SU-DHL-6 (cell line): ENCODE measurements around the gene CLIC6.

ENCODE experiments used
- H2AFZ ChIP-seq: fragments of 200-600 bp; sonication (generic); 2 replicates; pipeline ENCODE4 v1.6.1; 2014; ENCODE audit warnings: low read depth, mild to moderate bottlenecking, moderate library complexity, mixed read lengths, antibody characterized with exemption, low read length; ENCODE audit not compliant: severe bottlenecking
- H3F3A ChIP-seq: fragments of 200-600 bp; shearing (Covaris generic); 2 replicates; pipeline ENCODE4 v1.6.0; 2016; ENCODE audit warnings: antibody characterized with exemption, mild to moderate bottlenecking; ENCODE audit not compliant: insufficient read depth
- H3K27ac ChIP-seq: fragments of 200-600 bp; sonication (generic); 2 replicates; pipeline ENCODE4 v1.5.1; 2016; ENCODE audit warnings: low read depth, mild to moderate bottlenecking, low read length, moderate library complexity, mixed read lengths
- H3K27me3 ChIP-seq: fragments of 200-600 bp; sonication (generic), shearing (Covaris generic); 2 replicates; pipeline ENCODE4 v1.6.0; 2014; ENCODE audit warnings: mild to moderate bottlenecking, low read length
- H3K36me3 ChIP-seq: fragments of 200-600 bp; sonication (generic); 2 replicates; pipeline ENCODE4 v1.6.1; 2014; ENCODE audit warnings: mild to moderate bottlenecking, low read length, mixed read lengths
- H3K4me2 ChIP-seq: fragments of 300-600, 200-600 bp; shearing (Covaris generic), sonication (generic); 2 replicates; pipeline ENCODE4 v1.6.0; 2014; ENCODE audit warnings: low read length, low read depth, mild to moderate bottlenecking; ENCODE audit not compliant: poor library complexity, severe bottlenecking
- H3K4me3 ChIP-seq: fragments of 200-600 bp; sonication (generic); 2 replicates; pipeline ENCODE4 v1.5.1; 2014; ENCODE audit warnings: antibody characterized with exemption, low read length, mild to moderate bottlenecking, mixed read lengths; ENCODE audit not compliant: insufficient read depth, poor library complexity, severe bottlenecking
- H3K79me2 ChIP-seq: fragments of 200-600 bp; sonication (generic); 2 replicates; pipeline ENCODE4 v1.6.1; 2014; ENCODE audit warnings: mild to moderate bottlenecking, low read length, moderate library complexity; ENCODE audit not compliant: insufficient read depth
- H3K9ac ChIP-seq: fragments of 200-600 bp; sonication (generic); 2 replicates; pipeline ENCODE4 v1.7.0; 2014; ENCODE audit warnings: mild to moderate bottlenecking, low read length
- H3K9me2 ChIP-seq: fragments of 200-600 bp; sonication (generic); replicated peaks from 2 replicates; pipeline ENCODE4 v1.6.1; 2014; ENCODE audit warnings: low read length; ENCODE audit not compliant: insufficient read depth
- H3K9me3 ChIP-seq: fragments of 200-600 bp; sonication (generic); 2 replicates; pipeline ENCODE4 v1.6.1; 2014; ENCODE audit warnings: low read length, mixed read lengths; ENCODE audit not compliant: insufficient read depth
- H4K20me1 ChIP-seq: fragments of 200-600 bp; sonication (generic); 2 replicates; pipeline ENCODE4 v1.6.1; 2014; ENCODE audit warnings: low read depth, mild to moderate bottlenecking, antibody characterized with exemption, low read length, moderate library complexity, mixed read lengths
- CTCF ChIP-seq: fragments of 200-600 bp; sonication (generic); IDR thresholded peaks from one replicate; pipeline ENCODE4 v1.5.1; 2017; ENCODE audit warnings: antibody characterized with exemption, mild to moderate bottlenecking, low read length, moderate library complexity; ENCODE audit not compliant: insufficient read depth, poor library complexity, severe bottlenecking
- EZH2phosphoT487 ChIP-seq: fragments of 200-600 bp; sonication (generic), shearing (Covaris generic); conservative IDR thresholded peaks from 2 replicates; pipeline ENCODE4 v1.6.1; 2018; ENCODE audit warnings: mild to moderate bottlenecking, antibody characterized with exemption, low read length, moderate library complexity, mixed read lengths

Gene CLIC6

DNA sequence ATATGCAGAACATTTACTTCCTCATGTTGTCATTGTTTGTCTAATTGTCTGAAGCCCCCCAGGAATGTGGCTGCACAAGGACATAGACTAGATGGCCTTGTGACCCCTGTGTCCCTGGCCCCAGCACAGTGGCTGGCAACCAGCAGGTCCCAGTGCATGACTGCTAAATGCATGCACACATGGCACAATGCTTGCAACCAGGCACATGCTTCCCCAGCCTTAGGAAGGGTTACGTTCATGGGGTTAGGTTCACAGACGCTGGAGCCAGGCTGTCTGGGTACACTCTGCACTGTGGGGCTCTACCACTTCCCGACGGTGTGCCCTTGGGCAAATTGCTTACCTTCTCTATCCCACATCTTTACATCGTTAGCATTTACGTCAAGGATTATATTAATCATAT, 21.2 kb upstream of the CLIC6 start:
- no peak overlapping the region for H2AFZ ChIP-seq
- H3K27me3 ChIP-seq, result no peaks in the 10 kb centered on the region
- no peaks in the 10 kb centered on the region for H3F3A ChIP-seq
- no peaks in the 10 kb centered on the region for H3K9me3 ChIP-seq
- H3K36me3 ChIP-seq, result no peaks in the 10 kb centered on the region
- H3K4me2 ChIP-seq, result no peak overlapping the region
- no peaks in the 10 kb centered on the region for H3K79me2 ChIP-seq
- no peak overlapping the region for H3K9ac ChIP-seq
- no peak overlapping the region for H3K4me3 ChIP-seq
- H4K20me1 ChIP-seq, result no peaks in the 10 kb centered on the region
- no peaks in the 10 kb centered on the region for H3K9me2 ChIP-seq
- no peak for TF ChIP-seq CTCF
- TF ChIP-seq EZH2phosphoT487, result no peak
- no peak overlapping the region for H3K27ac ChIP-seq

DNA sequence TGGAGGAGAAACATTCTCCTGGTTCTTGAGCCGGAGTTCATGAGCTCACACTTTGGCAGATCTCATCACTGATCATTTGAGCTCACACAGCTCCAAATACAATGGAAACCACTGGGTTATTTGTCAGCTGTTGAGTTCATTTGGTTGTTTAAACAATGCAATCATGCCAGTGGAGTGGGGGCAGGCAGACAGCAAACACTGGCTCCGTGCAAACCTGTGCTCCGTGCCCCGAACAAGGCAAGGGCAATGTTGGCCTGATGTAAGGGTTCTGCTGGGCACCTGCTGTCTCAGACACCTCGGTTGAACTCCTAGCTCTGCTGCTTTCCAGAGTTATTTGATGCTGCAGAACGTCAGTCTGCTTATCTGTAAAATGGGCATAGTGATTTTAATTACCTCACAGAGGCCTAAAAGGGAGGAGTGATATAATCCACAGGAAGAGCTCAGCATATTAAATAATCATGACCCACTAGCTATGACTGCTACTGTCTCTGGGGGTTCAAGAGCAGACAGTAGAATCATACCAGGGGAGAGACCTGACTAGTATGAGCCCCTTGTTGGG, 20.0 kb upstream of the CLIC6 start:
- Histone ChIP-seq H3K79me2 (no peaks in the 10 kb centered on the region), H3K36me3 (no peaks in the 10 kb centered on the region), H3K4me3 (no peak overlapping the region), H4K20me1 (no peaks in the 10 kb centered on the region), H3F3A (no peaks in the 10 kb centered on the region), H3K9ac (no peak overlapping the region), H3K9me3 (no peaks in the 10 kb centered on the region), H2AFZ (no peak overlapping the region), H3K27me3 (no peaks in the 10 kb centered on the region), H3K27ac (no peak overlapping the region), H3K4me2 (no peak overlapping the region), H3K9me2 (no peaks in the 10 kb centered on the region)
- TF ChIP-seq EZH2phosphoT487 (no peak), CTCF (no peak)

DNA sequence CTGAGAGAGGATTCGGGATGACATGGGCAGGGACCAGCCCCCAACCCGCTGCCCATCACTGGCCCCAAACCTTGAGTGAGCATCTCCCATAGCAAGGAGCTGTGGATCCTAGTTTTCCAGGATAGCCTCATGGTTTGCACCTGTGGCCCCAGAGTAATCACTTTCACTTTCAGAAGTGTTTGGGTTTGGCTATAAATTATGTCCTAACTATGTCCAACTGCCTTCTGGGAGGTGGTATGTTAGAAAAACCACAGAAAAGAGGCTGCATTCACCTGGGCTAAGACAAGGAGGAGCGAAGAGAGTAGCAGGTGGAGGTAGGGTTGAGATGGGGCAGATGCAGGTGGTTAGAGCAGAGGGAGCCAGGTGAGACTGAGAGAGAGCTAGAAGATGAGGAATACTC, 19.4 kb upstream of the CLIC6 start:
- Histone ChIP-seq H2AFZ (no peak overlapping the region), H3F3A (no peaks in the 10 kb centered on the region), H3K4me3 (no peak overlapping the region), H3K79me2 (no peaks in the 10 kb centered on the region), H3K9ac (no peak overlapping the region), H3K27me3 (no peaks in the 10 kb centered on the region), H3K36me3 (no peaks in the 10 kb centered on the region), H3K9me3 (no peaks in the 10 kb centered on the region), H3K4me2 (no peak overlapping the region), H3K27ac (no peak overlapping the region), H3K9me2 (no peaks in the 10 kb centered on the region), H4K20me1 (no peaks in the 10 kb centered on the region)
- TF ChIP-seq CTCF, result no peak
- TF ChIP-seq EZH2phosphoT487, result no peak
